Measurements from ENCODE around the gene TMEM54.

TMEM54 gene

GRCh38 chr1:32865639-32866405 is 35.4 kb downstream of the TMEM54 start:
- DNase-seq, result no peak

GRCh38 chr1:32864375-32865019 is 36.7 kb downstream of the TMEM54 start:
- DNase-seq, result no peak

GRCh38 chr1:32863881-32864245 is 37.3 kb downstream of the TMEM54 start:
- DNase-seq, result no peak

GRCh38 chr1:32863218-32863880 is 37.8 kb downstream of the TMEM54 start:
- no peak for DNase-seq

- peak in 1 of 56 donors; percentile 22 for DNase-seq
Measured at GRCh38 chr1:32861904-32862695, 39.1 kb downstream of the TMEM54 start.

- DNase-seq, result no peak
Measured at GRCh38 chr1:32860566-32860965, 40.6 kb downstream of the TMEM54 start.

- DNase-seq, result no peak
Measured at GRCh38 chr1:32859915-32860314, 41.3 kb downstream of the TMEM54 start.

GRCh38 chr1:32858791-32859190 is 42.4 kb downstream of the TMEM54 start:
- peak in 7 of 56 donors; percentile 18 to 42 (median 38) for DNase-seq

- DNase-seq, result no peak
Measured at GRCh38 chr1:32858136-32858535, 43.1 kb downstream of the TMEM54 start.

- no peak for DNase-seq
Measured at GRCh38 chr1:32855861-32856617, 45.1 kb downstream of the TMEM54 start.

- no peak for DNase-seq
Measured at GRCh38 chr1:32848354-32849063, 52.7 kb downstream of the TMEM54 start.
